Trophoblast cell (in vitro differentiated cells and primary cell): Measurements from ENCODE around the gene GRM8.

ENCODE experiments used
- DNase-seq, 2 donors: peaks; one replicate each; pipeline ENCODE4 v3.0.0-alpha.2; 2016
- H2AFZ ChIP-seq: 2 replicates; pipeline ENCODE4 v1.6.1; 2013; ENCODE audit warnings: low read length, moderate library complexity, mild to moderate bottlenecking; ENCODE audit not compliant: insufficient read depth, poor library complexity
- H2AK5ac ChIP-seq: 2 replicates; pipeline ENCODE4 v1.6.1; 2013; ENCODE audit warnings: mild to moderate bottlenecking, low read length
- H2BK120ac ChIP-seq: 2 replicates; pipeline ENCODE4 v1.6.1; 2013; ENCODE audit warnings: low read length, mild to moderate bottlenecking, moderate library complexity; ENCODE audit not compliant: insufficient read depth, poor library complexity
- H2BK12ac ChIP-seq: 2 replicates; pipeline ENCODE4 v1.6.1; 2013; ENCODE audit warnings: mild to moderate bottlenecking, low read length, moderate library complexity
- H2BK5ac ChIP-seq: 2 replicates; pipeline ENCODE4 v1.6.1; 2013; ENCODE audit warnings: low read length, low read depth, moderate library complexity, mild to moderate bottlenecking; ENCODE audit not compliant: poor library complexity
- H3K14ac ChIP-seq: 2 replicates; pipeline ENCODE4 v1.6.1; 2013; ENCODE audit warnings: mild to moderate bottlenecking, low read length
- H3K18ac ChIP-seq: 2 replicates; pipeline ENCODE4 v1.6.1; 2013; ENCODE audit warnings: mild to moderate bottlenecking, low read length
- H3K23ac ChIP-seq: 2 replicates; pipeline ENCODE4 v1.6.1; 2013; ENCODE audit warnings: low read length
- H3K27ac ChIP-seq: 2 replicates; pipeline ENCODE4 v1.5.1; 2013; ENCODE audit warnings: low read depth, mild to moderate bottlenecking, inconsistent platforms, low read length, moderate library complexity
- H3K27me3 ChIP-seq: 2 replicates; pipeline ENCODE4 v1.6.1; 2013; ENCODE audit warnings: inconsistent platforms, mild to moderate bottlenecking, low read length, moderate library complexity; ENCODE audit not compliant: insufficient read depth
- H3K36me3 ChIP-seq, 2 experiments: 1 replicate in 1 of 2; 2 replicates in 1 of 2; pipeline ENCODE4 v1.6.1; 2013; ENCODE audit warnings: low read length in 2 of 2, mild to moderate bottlenecking in 2 of 2, moderate library complexity in 1 of 2; ENCODE audit not compliant: insufficient read depth in 2 of 2, control insufficient read depth in 1 of 2
- H3K4ac ChIP-seq: 2 replicates; pipeline ENCODE4 v1.6.1; 2013; ENCODE audit warnings: low read depth, mild to moderate bottlenecking, low read length, moderate library complexity
- H3K4me1 ChIP-seq, 2 experiments: 1 replicate in 1 of 2; 2 replicates in 1 of 2; pipeline ENCODE4 v1.6.1; 2013; ENCODE audit warnings: low read length in 2 of 2, mild to moderate bottlenecking in 2 of 2, moderate library complexity in 1 of 2; ENCODE audit not compliant: insufficient read depth in 2 of 2, control insufficient read depth in 1 of 2
- H3K4me2 ChIP-seq: 2 replicates; pipeline ENCODE4 v1.6.1; 2013; ENCODE audit warnings: inconsistent platforms, mild to moderate bottlenecking, low read length, moderate library complexity
- H3K4me3 ChIP-seq: 2 replicates; pipeline ENCODE4 v1.5.1; 2013; ENCODE audit warnings: mild to moderate bottlenecking, low read depth, low read length, inconsistent platforms
- H3K79me1 ChIP-seq: one replicate; pipeline ENCODE4 v1.6.1; 2013; ENCODE audit warnings: low read length
- H3K79me2 ChIP-seq: 2 replicates; pipeline ENCODE4 v1.6.1; 2013; ENCODE audit warnings: low read length, mild to moderate bottlenecking; ENCODE audit not compliant: control insufficient read depth, insufficient read depth, poor library complexity
- H3K9ac ChIP-seq: 2 replicates; pipeline ENCODE4 v1.6.1; 2013; ENCODE audit warnings: mild to moderate bottlenecking, low read length
- H3K9me3 ChIP-seq: 2 replicates; pipeline ENCODE4 v1.6.1; 2013; ENCODE audit warnings: low read depth, mild to moderate bottlenecking, control low read depth, inconsistent platforms, low read length; ENCODE audit not compliant: insufficient read depth
- H4K12ac ChIP-seq: 2 replicates; pipeline ENCODE4 v1.6.1; 2013; ENCODE audit warnings: low read depth, mild to moderate bottlenecking, low read length, moderate library complexity
- H4K8ac ChIP-seq: 2 replicates; pipeline ENCODE4 v1.6.1; 2013; ENCODE audit warnings: low read depth, mild to moderate bottlenecking, low read length, moderate library complexity
- H4K91ac ChIP-seq: one replicate; pipeline ENCODE4 v1.6.1; 2013; ENCODE audit warnings: low read depth, mild to moderate bottlenecking, low read length, moderate library complexity
- whole genome bisulfite sequencing: extraction: QIAGEN DNeasy Blood & Tissue Kit; methylation state at CpG from one replicate; pipeline ENCODE4 v1.1.7; 2013; ENCODE audit warnings: missing lambda C conversion rate; ENCODE audit not compliant: insufficient read length, insufficient coverage; ENCODE audit errors: extremely low coverage; 5-methylcytosine and 5-hydroxymethylcytosine counted together

GRM8 gene

DNA sequence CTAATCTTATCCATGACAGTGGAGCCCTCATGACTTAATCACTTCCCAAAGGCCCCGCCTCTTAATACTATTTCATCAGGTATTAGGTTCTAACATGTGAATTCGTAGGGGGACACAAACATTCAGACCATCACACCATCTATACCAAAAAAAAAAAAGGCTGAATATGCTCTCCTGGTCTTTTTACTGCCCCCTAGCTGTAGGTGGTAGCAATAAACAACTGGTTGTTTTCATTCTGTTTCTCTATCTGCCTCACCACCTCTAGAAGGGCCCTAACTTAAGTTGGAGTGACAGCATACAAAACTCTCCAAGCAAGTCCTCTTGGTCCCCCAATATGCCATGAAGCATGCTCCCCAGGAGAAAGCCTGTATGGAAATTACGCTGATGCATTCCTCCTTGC is 94.1 kb downstream of the GRM8 start:
- H3K14ac ChIP-seq: no peak overlapping the region
- H3K9me3 ChIP-seq: no peaks in the 10 kb centered on the region
- H3K4me1 ChIP-seq: no peaks in the 10 kb centered on the region
- no peak overlapping the region for H2BK12ac ChIP-seq
- no peak overlapping the region for H3K27ac ChIP-seq
- no peak overlapping the region for H4K12ac ChIP-seq
- no peak overlapping the region for H4K8ac ChIP-seq
- H3K18ac ChIP-seq: no peak overlapping the region
- H3K23ac ChIP-seq: no peak overlapping the region
- H3K4me3 ChIP-seq: no peak overlapping the region
- no peaks in the 10 kb centered on the region for H3K79me1 ChIP-seq
- no peak overlapping the region for H2AK5ac ChIP-seq
- no peak overlapping the region for H3K9ac ChIP-seq
- no peak overlapping the region for H3K4ac ChIP-seq
- H2BK5ac ChIP-seq: no peak overlapping the region
- no peak overlapping the region for H2AFZ ChIP-seq
- H4K91ac ChIP-seq: no peak overlapping the region
- H3K36me3 ChIP-seq: no peaks in the 10 kb centered on the region
- H3K27me3 ChIP-seq: no peaks in the 10 kb centered on the region
- no CpG with 5 or more reads among the region's 3 CpGs for WGBS
- H3K79me2 ChIP-seq: no peaks in the 10 kb centered on the region
- no peak overlapping the region for H3K4me2 ChIP-seq
- peak in 1 of 2 donors; percentile 9 for DNase-seq
- H2BK120ac ChIP-seq: no peak overlapping the region

DNA sequence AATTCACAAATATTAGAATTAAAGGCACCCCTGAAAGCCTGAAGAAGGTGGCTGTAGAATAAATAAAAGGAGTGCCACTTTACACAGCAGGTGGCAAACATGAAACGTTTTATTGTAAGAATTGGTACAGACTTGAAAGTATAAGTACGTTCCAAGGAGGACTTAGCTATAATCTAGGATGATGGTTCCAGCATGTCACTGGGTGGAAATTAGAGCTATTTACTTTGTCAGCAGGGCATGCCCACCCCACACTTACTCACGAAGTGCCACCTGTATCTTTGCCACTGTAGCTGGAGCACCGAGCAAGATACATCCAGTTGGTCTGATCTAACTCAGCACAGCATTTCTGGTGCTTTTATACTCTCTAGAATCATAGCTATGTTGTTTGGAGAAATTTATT is 97.8 kb downstream of the GRM8 start:
- no peaks in the 10 kb centered on the region for H3K36me3 ChIP-seq
- H2AK5ac ChIP-seq: no peak overlapping the region
- no peaks in the 10 kb centered on the region for H3K9me3 ChIP-seq
- no peak overlapping the region for H3K4me2 ChIP-seq
- WGBS: no CpG with 5 or more reads among the region's 4 CpGs
- no peak overlapping the region for H4K12ac ChIP-seq
- no peak overlapping the region for H3K9ac ChIP-seq
- H3K79me1 ChIP-seq: no peaks in the 10 kb centered on the region
- no peaks in the 10 kb centered on the region for H3K27me3 ChIP-seq
- DNase-seq: no peak
- H3K4me1 ChIP-seq: no peaks in the 10 kb centered on the region
- no peak overlapping the region for H3K23ac ChIP-seq
- no peaks in the 10 kb centered on the region for H3K79me2 ChIP-seq
- no peak overlapping the region for H2BK12ac ChIP-seq
- H3K27ac ChIP-seq: no peak overlapping the region
- no peak overlapping the region for H2BK5ac ChIP-seq
- H4K91ac ChIP-seq: no peak overlapping the region
- no peak overlapping the region for H3K18ac ChIP-seq
- H3K4ac ChIP-seq: no peak overlapping the region
- no peak overlapping the region for H3K4me3 ChIP-seq
- H2BK120ac ChIP-seq: no peak overlapping the region
- no peak overlapping the region for H3K14ac ChIP-seq
- H4K8ac ChIP-seq: no peak overlapping the region
- H2AFZ ChIP-seq: no peak overlapping the region

DNA sequence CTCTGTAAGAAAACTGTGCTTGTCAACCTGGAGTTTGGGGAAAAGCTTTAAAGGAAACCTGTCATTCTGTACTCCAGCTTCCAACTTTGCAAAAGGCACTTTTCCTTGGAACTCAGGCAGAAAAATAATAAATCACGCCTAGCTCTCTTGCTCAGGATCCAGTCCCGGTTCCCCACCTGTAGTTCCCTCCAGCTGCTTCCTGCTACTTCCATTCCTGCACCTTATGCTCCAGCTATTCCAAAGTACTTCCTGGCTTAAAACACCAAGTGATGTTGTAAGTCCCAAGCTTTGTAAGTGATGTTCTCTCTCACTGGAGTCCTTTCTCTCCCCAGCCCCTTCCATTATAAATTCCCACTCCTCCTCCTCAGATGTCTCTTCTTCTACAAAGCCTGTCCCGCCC is 98.6 kb downstream of the GRM8 start:
- Histone ChIP-seq H3K18ac (no peak overlapping the region), H3K27me3 (no peaks in the 10 kb centered on the region), H3K36me3 (no peaks in the 10 kb centered on the region), H3K79me2 (no peaks in the 10 kb centered on the region), H3K4me1 (no peaks in the 10 kb centered on the region), H3K9me3 (no peaks in the 10 kb centered on the region), H4K12ac (no peak overlapping the region), H2AK5ac (no peak overlapping the region), H2BK5ac (no peak overlapping the region), H3K14ac (no peak overlapping the region), H2AFZ (no peak overlapping the region), H4K8ac (no peak overlapping the region), H2BK12ac (no peak overlapping the region), H3K23ac (no peak overlapping the region), H2BK120ac (no peak overlapping the region), H3K27ac (no peak overlapping the region), H3K4me2 (no peak overlapping the region), H3K4ac (no peak overlapping the region), H3K4me3 (no peak overlapping the region), H3K9ac (no peak overlapping the region), H4K91ac (no peak overlapping the region), H3K79me1 (no peaks in the 10 kb centered on the region)
- WGBS: no CpG with 5 or more reads among the region's 3 CpGs
- DNase-seq: no peak

DNA sequence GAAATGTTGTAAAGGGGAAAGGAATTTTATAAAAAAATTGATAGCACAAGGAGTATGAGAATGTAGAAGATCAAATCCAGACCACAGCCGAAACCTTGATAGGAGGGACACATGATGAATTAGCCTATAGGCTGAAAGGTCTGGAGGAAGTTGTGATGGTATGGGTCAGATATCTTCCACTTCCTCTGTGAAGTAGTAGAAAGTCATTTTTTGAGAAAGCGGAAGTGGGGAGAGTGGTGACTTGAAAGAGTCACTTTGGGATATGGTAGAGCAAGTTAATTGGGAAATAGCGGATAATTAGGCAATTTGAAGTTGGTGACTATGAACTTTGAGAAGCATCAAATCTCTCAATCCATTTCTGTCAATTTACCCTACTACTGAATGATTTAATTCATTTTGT is 99.4 kb downstream of the GRM8 start:
- Histone ChIP-seq H3K79me2 (no peaks in the 10 kb centered on the region), H4K8ac (no peak overlapping the region), H3K4me2 (no peak overlapping the region), H3K4me1 (no peaks in the 10 kb centered on the region), H3K36me3 (no peaks in the 10 kb centered on the region), H2AFZ (no peak overlapping the region), H3K4me3 (no peak overlapping the region), H4K12ac (no peak overlapping the region), H3K9ac (no peak overlapping the region), H3K9me3 (no peaks in the 10 kb centered on the region), H3K14ac (no peak overlapping the region), H4K91ac (no peak overlapping the region), H2BK5ac (no peak overlapping the region), H2BK12ac (no peak overlapping the region), H3K79me1 (no peaks in the 10 kb centered on the region), H3K4ac (no peak overlapping the region), H2AK5ac (no peak overlapping the region), H3K27ac (no peak overlapping the region), H3K23ac (no peak overlapping the region), H2BK120ac (no peak overlapping the region), H3K18ac (no peak overlapping the region), H3K27me3 (no peaks in the 10 kb centered on the region)
- no peak for DNase-seq
- WGBS: no CpG with 5 or more reads among the region's 3 CpGs

DNA sequence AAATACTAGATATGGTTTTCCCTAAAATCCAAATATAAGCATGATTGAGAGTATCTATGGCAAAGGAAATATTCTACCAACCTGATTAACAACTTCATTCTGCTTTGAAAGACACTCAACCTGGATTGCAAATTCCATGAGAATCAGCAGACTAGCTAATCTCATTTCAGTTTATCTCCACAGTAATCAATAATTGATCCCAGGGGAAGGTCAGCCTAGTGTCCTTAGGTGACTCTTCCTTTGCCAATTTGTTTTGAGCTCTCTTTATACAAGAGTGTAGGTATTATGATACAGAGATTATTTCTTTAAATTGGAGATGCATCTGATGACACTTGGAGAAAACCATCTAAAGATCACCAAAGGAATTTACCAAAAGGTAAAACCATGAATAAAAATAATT is 100.3 kb downstream of the GRM8 start:
- Histone ChIP-seq H4K12ac (no peak overlapping the region), H3K23ac (no peak overlapping the region), H4K91ac (no peak overlapping the region), H3K36me3 (no peaks in the 10 kb centered on the region), H2AK5ac (no peak overlapping the region), H3K27ac (no peak overlapping the region), H3K27me3 (no peaks in the 10 kb centered on the region), H3K9ac (no peak overlapping the region), H3K4ac (no peak overlapping the region), H2BK12ac (no peak overlapping the region), H3K4me2 (no peak overlapping the region), H3K9me3 (no peaks in the 10 kb centered on the region), H3K79me1 (no peaks in the 10 kb centered on the region), H2AFZ (no peak overlapping the region), H3K79me2 (no peaks in the 10 kb centered on the region), H2BK120ac (no peak overlapping the region), H3K4me1 (no peaks in the 10 kb centered on the region), H3K14ac (no peak overlapping the region), H4K8ac (no peak overlapping the region), H3K18ac (no peak overlapping the region), H2BK5ac (no peak overlapping the region), H3K4me3 (no peak overlapping the region)
- DNase-seq: no peak
